ENCODE measurements around the gene MIER1. TPM values are rescaled to one million over a fixed set of nuclear protein-coding genes. Genes with fewer than 3 reads are reported as not detected.

Gene MIER1
- total and polyA plus RNA-seq, 8 donors: 5.2 to 17.5 (median 9.3) TPM

DNA sequence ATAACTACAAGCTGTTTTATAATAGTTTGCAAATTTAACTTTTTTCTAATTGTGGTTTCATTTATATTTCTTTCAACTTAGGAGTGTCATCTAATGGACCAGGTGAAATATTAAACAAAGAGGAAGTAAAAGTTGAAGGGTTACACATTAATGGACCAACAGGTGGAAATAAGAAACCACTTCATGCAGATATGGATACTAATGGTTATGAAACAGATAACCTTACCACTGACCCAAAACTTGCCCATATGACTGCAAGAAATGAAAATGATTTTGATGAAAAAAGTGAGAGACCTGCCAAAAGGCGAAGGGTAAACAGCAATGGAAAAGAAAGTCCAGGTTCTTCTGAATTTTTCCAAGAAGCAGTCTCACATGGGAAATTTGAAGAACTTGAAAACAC, 59.7 kb downstream of the MIER1 start:
- TF ChIP-seq, protein P1, sequence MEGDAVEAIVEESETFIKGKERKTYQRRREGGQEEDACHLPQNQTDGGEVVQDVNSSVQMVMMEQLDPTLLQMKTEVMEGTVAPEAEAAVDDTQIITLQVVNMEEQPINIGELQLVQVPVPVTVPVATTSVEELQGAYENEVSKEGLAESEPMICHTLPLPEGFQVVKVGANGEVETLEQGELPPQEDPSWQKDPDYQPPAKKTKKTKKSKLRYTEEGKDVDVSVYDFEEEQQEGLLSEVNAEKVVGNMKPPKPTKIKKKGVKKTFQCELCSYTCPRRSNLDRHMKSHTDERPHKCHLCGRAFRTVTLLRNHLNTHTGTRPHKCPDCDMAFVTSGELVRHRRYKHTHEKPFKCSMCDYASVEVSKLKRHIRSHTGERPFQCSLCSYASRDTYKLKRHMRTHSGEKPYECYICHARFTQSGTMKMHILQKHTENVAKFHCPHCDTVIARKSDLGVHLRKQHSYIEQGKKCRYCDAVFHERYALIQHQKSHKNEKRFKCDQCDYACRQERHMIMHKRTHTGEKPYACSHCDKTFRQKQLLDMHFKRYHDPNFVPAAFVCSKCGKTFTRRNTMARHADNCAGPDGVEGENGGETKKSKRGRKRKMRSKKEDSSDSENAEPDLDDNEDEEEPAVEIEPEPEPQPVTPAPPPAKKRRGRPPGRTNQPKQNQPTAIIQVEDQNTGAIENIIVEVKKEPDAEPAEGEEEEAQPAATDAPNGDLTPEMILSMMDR (IDR thresholded peaks at IDR 0.05): no peak
- 26 to 43% methylated on average over 1 of the region's 1 CpG for WGBS, 2 donors
- DNase-seq (no peak), FAIRE-seq (peak; percentile 17), ATAC-seq (peak; percentile 58 to 84 (median 82))
- Histone ChIP-seq H3K4me3 (no peak overlapping the region), H3K9me3 (no peaks in the 10 kb centered on the region), H3K4me1 (peaks cover 9 to 51% (median 21%) of the 10 kb centered on the region in 3 donors), H3K27ac (peak overlapping the region in 2 of 4 donors; percentile 0 to 29), H3K36me3 (peaks cover 0 to 1% (median 0%) of the 10 kb centered on the region in 3 donors), H3K27me3 (no peaks in the 10 kb centered on the region)
- intact Hi-C loops (cut with DNase I): no loop called here

DNA sequence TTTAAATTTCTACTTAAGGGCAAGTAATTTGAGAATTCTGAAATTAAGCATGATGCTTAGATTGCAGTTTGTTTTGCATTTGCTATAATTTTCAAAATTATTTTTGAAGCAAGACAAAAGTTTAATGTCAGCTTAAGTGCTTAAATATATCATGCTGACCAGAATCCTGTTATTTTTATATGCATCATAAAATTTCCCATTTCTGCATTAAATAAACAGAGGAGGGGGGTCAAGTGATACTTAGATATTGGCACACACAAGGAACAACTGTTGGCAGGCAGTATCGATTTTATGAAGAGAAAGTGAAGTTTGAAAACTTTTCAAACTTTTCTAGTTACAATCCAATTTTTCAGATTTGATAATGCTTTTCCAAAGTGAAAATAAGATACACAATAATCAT, 61.0 kb downstream of the MIER1 start:
- FAIRE-seq (no peak), ATAC-seq (no peak), DNase-seq (no peak)
- 24 to 29% methylated on average over 1 of the region's 1 CpG for WGBS, 2 donors
- intact Hi-C loops (cut with DNase I): no loop called here
- H3K4me1 ChIP-seq: peaks cover 9 to 51% (median 21%) of the 10 kb centered on the region in 3 donors
- H3K27me3 ChIP-seq: no peaks in the 10 kb centered on the region
- TF ChIP-seq, protein P1 (IDR thresholded peaks at IDR 0.05): no peak
- no peaks in the 10 kb centered on the region for H3K9me3 ChIP-seq
- H3K4me3 ChIP-seq: no peak overlapping the region
- H3K36me3 ChIP-seq: peaks cover 0 to 3% (median 0%) of the 10 kb centered on the region in 3 donors
- H3K27ac ChIP-seq: no peak overlapping the region

DNA sequence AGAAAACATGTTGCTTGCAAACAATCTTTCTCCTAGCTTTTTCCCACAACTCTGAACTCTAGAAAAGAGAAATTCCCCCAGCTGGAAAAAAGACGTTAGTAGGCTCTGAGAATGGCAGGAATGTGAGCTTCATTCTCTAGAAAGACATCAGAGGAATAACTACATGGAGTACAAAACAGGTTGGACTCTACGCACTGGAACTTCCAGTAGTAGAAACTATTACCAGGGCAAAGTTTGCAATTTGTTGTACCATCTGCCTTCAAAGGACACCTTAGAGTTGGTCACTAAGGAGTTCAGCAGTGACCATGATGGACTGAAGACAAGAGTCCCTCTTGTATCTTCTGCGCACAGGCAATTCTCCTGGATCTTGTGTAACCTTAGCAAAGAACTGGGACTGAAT, 68.3 kb downstream of the MIER1 start:
- Histone ChIP-seq H3K36me3 (peaks cover 0 to 3% (median 0%) of the 10 kb centered on the region in 3 donors), H3K27me3 (no peaks in the 10 kb centered on the region), H3K4me3 (no peak overlapping the region), H3K27ac (no peak overlapping the region), H3K9me3 (no peaks in the 10 kb centered on the region), H3K4me1 (no peaks in the 10 kb centered on the region)
- intact Hi-C loops (cut with DNase I): loop anchor here in 1 of 3 donors (10.0 kb wide), 1 partner anchor 152 kb away; no protein-coding TSS in a partner anchor
- TF ChIP-seq, protein P1 (IDR thresholded peaks at IDR 0.05): no peak
- FAIRE-seq: no peak
- WGBS, 2 donors: 94 to 96% methylated on average over 3 of the region's 3 CpGs
- no peak for ATAC-seq
- DNase-seq: no peak

DNA sequence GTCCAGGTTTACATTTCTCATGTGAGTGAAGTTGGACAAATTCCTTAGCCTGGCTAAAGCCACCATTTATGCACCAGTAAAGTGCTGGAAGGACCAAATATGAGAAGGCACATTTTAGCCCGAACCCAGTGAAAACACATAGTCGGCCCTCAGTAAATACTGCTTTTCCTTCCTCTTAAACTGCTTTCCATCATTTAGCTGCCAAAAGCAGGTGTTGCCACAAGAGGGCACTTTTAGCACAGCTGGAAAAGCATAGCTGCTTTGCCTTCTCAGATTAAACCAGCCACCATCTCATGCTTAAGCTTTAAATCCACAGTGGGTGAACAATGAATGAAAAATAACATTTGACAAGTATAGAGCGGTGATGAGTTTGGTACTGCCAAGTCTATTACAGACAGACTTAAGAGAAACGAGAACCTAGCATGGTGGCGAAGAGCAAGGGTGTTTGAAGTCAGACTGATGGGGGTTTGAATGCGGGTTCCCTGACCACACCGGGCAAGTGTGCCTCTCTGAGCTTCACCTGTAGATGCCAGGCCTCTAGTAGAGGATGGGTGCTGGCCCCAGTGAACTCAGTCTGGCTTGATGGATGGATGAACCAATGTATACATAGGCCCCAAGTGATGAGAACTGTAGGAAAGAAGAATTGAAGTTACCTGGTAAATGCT, 71.4 kb downstream of the MIER1 start:
- H3K36me3 ChIP-seq: no peaks in the 10 kb centered on the region
- TF ChIP-seq, protein P1 (IDR thresholded peaks at IDR 0.05): peak; percentile 19 to 62 (median 42)
- DNase-seq (peak in 4 of 6 donors; percentile 34 to 74 (median 64)), FAIRE-seq (peak; percentile 9), ATAC-seq (peak; percentile 73 to 88 (median 83))
- H3K4me3 ChIP-seq: no peak overlapping the region
- intact Hi-C loops (cut with DNase I): loop anchor here in 2 of 3 donors (5.0 to 10.0 kb wide), 2 partner anchors 149 to 151 kb away; no protein-coding TSS in a partner anchor
- no peak overlapping the region for H3K27ac ChIP-seq
- no peaks in the 10 kb centered on the region for H3K9me3 ChIP-seq
- H3K27me3 ChIP-seq: no peaks in the 10 kb centered on the region
- H3K4me1 ChIP-seq: peaks cover 17 to 25% (median 18%) of the 10 kb centered on the region in 3 donors
- 68 to 69% methylated on average over 7 of the region's 7 CpGs for WGBS, 2 donors

DNA sequence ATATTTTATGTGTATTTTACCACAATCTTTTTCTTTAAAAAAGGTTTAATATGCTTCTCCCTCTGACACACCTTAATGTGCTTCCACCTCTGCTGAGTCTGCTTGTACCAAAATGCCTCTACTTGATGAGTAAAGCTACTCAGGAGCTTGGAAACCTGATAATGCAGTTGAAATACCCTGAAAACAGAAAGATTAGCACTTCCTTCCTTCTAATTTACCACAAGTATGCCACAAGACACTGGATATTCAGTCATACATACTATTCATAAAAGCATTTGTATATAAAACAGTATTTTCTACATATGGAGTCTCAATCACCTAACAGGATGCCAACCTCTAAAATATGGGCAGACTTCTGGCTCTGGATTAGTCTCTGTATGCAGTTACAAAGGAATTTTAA, 74.2 kb downstream of the MIER1 start:
- FAIRE-seq: no peak
- no peaks in the 10 kb centered on the region for H3K36me3 ChIP-seq
- peak in 1 of 4 donors; percentile 2 for ATAC-seq
- TF ChIP-seq, protein P1 (IDR thresholded peaks at IDR 0.05): no peak
- intact Hi-C loops (cut with DNase I): loop anchor here in 2 of 3 donors (5.0 to 10.0 kb wide), 2 partner anchors 146 to 148 kb away; no protein-coding TSS in a partner anchor
- H3K9me3 ChIP-seq: no peaks in the 10 kb centered on the region
- DNase-seq: no peak
- H3K4me3 ChIP-seq: no peak overlapping the region
- H3K4me1 ChIP-seq: peaks cover 31 to 44% (median 34%) of the 10 kb centered on the region in 3 donors
- H3K27me3 ChIP-seq: no peaks in the 10 kb centered on the region
- peak overlapping the region in 3 of 4 donors; percentile 7 to 63 (median 61) for H3K27ac ChIP-seq
